H9 (cell line): ENCODE measurements around the gene NAA15. TPM values are rescaled to one million over a fixed set of nuclear protein-coding genes. Genes with fewer than 3 reads are reported as not detected.

ENCODE experiments used
- DNase-seq: peaks from one replicate; pipeline ENCODE4 v3.0.0-alpha.2; 2017
- H2AFZ ChIP-seq: one replicate; pipeline ENCODE4 v1.6.1; 2013; ENCODE audit warnings: mild to moderate bottlenecking, low read length, control low read depth, moderate library complexity
- H2AK5ac ChIP-seq: 2 replicates; pipeline ENCODE4 v1.6.1; 2013; ENCODE audit warnings: low read length, control low read depth, mixed read lengths; ENCODE audit not compliant: insufficient read length
- H2BK120ac ChIP-seq: one replicate; pipeline ENCODE4 v1.6.1; 2013; ENCODE audit warnings: low read depth, mild to moderate bottlenecking, low read length, control low read depth, inconsistent platforms; ENCODE audit not compliant: poor library complexity, severe bottlenecking
- H2BK12ac ChIP-seq: 2 replicates; pipeline ENCODE4 v1.6.1; 2013; ENCODE audit warnings: low read length, control low read depth, mixed read lengths, low read depth; ENCODE audit not compliant: insufficient read length
- H2BK15ac ChIP-seq: 2 replicates; pipeline ENCODE4 v1.6.1; 2013; ENCODE audit warnings: low read depth, low read length, control low read depth
- H2BK20ac ChIP-seq: one replicate; pipeline ENCODE4 v1.6.1; 2013; ENCODE audit warnings: low read depth, mild to moderate bottlenecking, low read length, control low read depth, inconsistent platforms; ENCODE audit not compliant: poor library complexity, severe bottlenecking
- H2BK5ac ChIP-seq: 2 replicates; pipeline ENCODE4 v1.6.1; 2013; ENCODE audit warnings: low read length, control low read depth, mixed read lengths; ENCODE audit not compliant: insufficient read length
- H3K14ac ChIP-seq: 2 replicates; pipeline ENCODE4 v1.6.1; 2013; ENCODE audit warnings: low read length, control low read depth; ENCODE audit not compliant: insufficient read depth
- H3K18ac ChIP-seq: 2 replicates; pipeline ENCODE4 v1.6.1; 2013; ENCODE audit warnings: low read depth, mild to moderate bottlenecking, mixed read lengths, low read length, control low read depth; ENCODE audit not compliant: insufficient read length
- H3K23ac ChIP-seq: 2 replicates; pipeline ENCODE4 v1.6.1; 2013; ENCODE audit warnings: low read length, control low read depth, mixed read lengths, low read depth; ENCODE audit not compliant: insufficient read length
- H3K23me2 ChIP-seq: 2 replicates; pipeline ENCODE4 v1.6.1; 2013; ENCODE audit warnings: low read depth, mild to moderate bottlenecking, mixed read lengths, low read length, control low read depth; ENCODE audit not compliant: insufficient read length, poor library complexity, severe bottlenecking
- H3K27ac ChIP-seq: 2 replicates; pipeline ENCODE4 v1.5.1; 2013; ENCODE audit warnings: low read length, control low read depth, mixed read lengths, low read depth; ENCODE audit not compliant: insufficient read length
- H3K27me3 ChIP-seq: 2 replicates; pipeline ENCODE4 v1.6.1; 2013; ENCODE audit warnings: low read length, control low read depth, inconsistent platforms; ENCODE audit not compliant: insufficient read depth
- H3K4ac ChIP-seq: 2 replicates; pipeline ENCODE4 v1.6.1; 2013; ENCODE audit warnings: low read depth, mild to moderate bottlenecking, control low read depth, inconsistent platforms, low read length, moderate library complexity
- H3K4me1 ChIP-seq: 2 replicates; pipeline ENCODE4 v1.6.1; 2013; ENCODE audit warnings: low read length, control low read depth, inconsistent platforms; ENCODE audit not compliant: insufficient read depth
- H3K4me2 ChIP-seq: 2 replicates; pipeline ENCODE4 v1.6.1; 2013; ENCODE audit warnings: low read length, control low read depth, mixed read lengths; ENCODE audit not compliant: insufficient read length, insufficient read depth
- H3K56ac ChIP-seq: 2 replicates; pipeline ENCODE4 v1.6.1; 2013; ENCODE audit warnings: low read depth, mild to moderate bottlenecking, mixed read lengths, low read length, control low read depth; ENCODE audit not compliant: insufficient read length
- H3K79me1 ChIP-seq: 2 replicates; pipeline ENCODE4 v1.6.1; 2013; ENCODE audit warnings: low read depth, mild to moderate bottlenecking, moderate library complexity, low read length, control low read depth, inconsistent platforms; ENCODE audit not compliant: insufficient read depth, poor library complexity, severe bottlenecking
- H3K79me2 ChIP-seq: 2 replicates; pipeline ENCODE4 v1.6.1; 2013; ENCODE audit warnings: low read length, control low read depth, inconsistent platforms; ENCODE audit not compliant: insufficient read depth
- H3K9ac ChIP-seq: 2 replicates; pipeline ENCODE4 v1.6.1; 2013; ENCODE audit warnings: low read length, control low read depth, mixed read lengths; ENCODE audit not compliant: insufficient read length; ENCODE audit errors: extremely low read depth
- H3K9me3 ChIP-seq: one replicate; pipeline ENCODE4 v1.6.1; 2013; ENCODE audit warnings: low read depth, low read length, inconsistent platforms; ENCODE audit not compliant: control insufficient read depth
- H3T11ph ChIP-seq: one replicate; pipeline ENCODE4 v1.6.1; 2013; ENCODE audit warnings: mild to moderate bottlenecking, low read length, control low read depth, inconsistent platforms
- H4K20me1 ChIP-seq: one replicate; pipeline ENCODE4 v1.6.1; 2013; ENCODE audit not compliant: control insufficient read depth, insufficient read length, insufficient read depth
- H4K5ac ChIP-seq: 2 replicates; pipeline ENCODE4 v1.6.1; 2013; ENCODE audit warnings: low read depth, mild to moderate bottlenecking, mixed read lengths, low read length, control low read depth; ENCODE audit not compliant: insufficient read length
- H4K8ac ChIP-seq: replicated peaks from 2 replicates; pipeline ENCODE4 v1.6.1; 2013; ENCODE audit warnings: low read length, control low read depth, mixed read lengths, low read depth; ENCODE audit not compliant: insufficient read length
- H4K91ac ChIP-seq: 2 replicates; pipeline ENCODE4 v1.6.1; 2013; ENCODE audit warnings: low read depth, mild to moderate bottlenecking, moderate library complexity, mixed read lengths, low read length, control low read depth; ENCODE audit not compliant: insufficient read length
- H3K27ac Mint-ChIP-seq, 3 experiments: 2 replicates in 2 of 3; 3 replicates in 1 of 3; pipeline ENCODE4 v1.8.0; 2020 to 2021; ENCODE audit warnings: mixed read lengths in 3 of 3, mild to moderate bottlenecking in 1 of 3, moderate library complexity in 1 of 3
- H3K27me3 Mint-ChIP-seq: 2 replicates; pipeline ENCODE4 v1.8.0; 2021; ENCODE audit warnings: low read depth, mild to moderate bottlenecking, moderate library complexity, mixed read lengths
- H3K36me3 Mint-ChIP-seq, 3 experiments: 2 replicates in 2 of 3; 3 replicates in 1 of 3; pipeline ENCODE4 v1.8.0; 2020 to 2021; ENCODE audit warnings: low read depth in 3 of 3, mixed read lengths in 3 of 3; ENCODE audit not compliant: insufficient read depth in 1 of 3
- H3K4me1 Mint-ChIP-seq, 2 experiments: 2 replicates each; pipeline ENCODE4 v1.8.0; 2020; ENCODE audit warnings: mixed read lengths in 2 of 2
- H3K4me3 Mint-ChIP-seq, 2 experiments: 2 replicates in 1 of 2; 3 replicates in 1 of 2; pipeline ENCODE4 v1.8.0; 2020 to 2021; ENCODE audit warnings: mild to moderate bottlenecking in 2 of 2, mixed read lengths in 2 of 2, moderate library complexity in 1 of 2
- H3K9me3 Mint-ChIP-seq, 2 experiments: 2 replicates in 1 of 2; 3 replicates in 1 of 2; pipeline ENCODE4 v1.8.0; 2020; ENCODE audit warnings: mild to moderate bottlenecking in 2 of 2, mixed read lengths in 2 of 2, moderate library complexity in 1 of 2
- CTCF ChIP-seq: fragments of 200-600 bp; sonication (generic); conservative IDR thresholded peaks from 3 replicates; pipeline ENCODE4 v1.8.0; 2021; ENCODE audit warnings: antibody characterized with exemption, mild to moderate bottlenecking
- WGBS: extraction: QIAGEN DNeasy Blood & Tissue Kit; methylation state at CpG from one replicate; pipeline ENCODE4 v1.1.7; 2013; ENCODE audit warnings: missing lambda C conversion rate, low lambda C conversion rate, mixed read lengths; ENCODE audit not compliant: insufficient read length; ENCODE audit errors: extremely low coverage; 5-methylcytosine and 5-hydroxymethylcytosine counted together
- total RNA-seq: library from RNA; stranded (reverse); gene quantifications from 2 replicates; pipeline ENCODE4 v1.2.1, GENCODE V29; 2021

Gene NAA15
- total RNA-seq, 1 experiment from 2014 or later, result 115 TPM

GRCh38 chr4:139453041-139453370, 151.7 kb downstream of the NAA15 start:
- no peaks in the 10 kb centered on the region; the same call in 1 of the 2 replicates for H3K4me1 ChIP-seq
- H2BK15ac ChIP-seq, result no peak overlapping the region
- H2AFZ ChIP-seq, result no peak overlapping the region
- no peak overlapping the region for H3K56ac ChIP-seq
- no peak overlapping the region for H4K5ac ChIP-seq
- no peak overlapping the region for H2BK5ac ChIP-seq
- H3K27me3 ChIP-seq, result no peaks in the 10 kb centered on the region
- H2BK20ac ChIP-seq, result no peak overlapping the region
- H4K91ac ChIP-seq, result no peak overlapping the region
- H2AK5ac ChIP-seq, result no peak overlapping the region
- H3K4ac ChIP-seq, result no peak overlapping the region
- Mint-ChIP-seq H3K27ac (peak overlapping the region; percentile 99; a peak in 6 of 7 replicates), H3K9me3 (0 out of 5 replicates have a peak, but pooled peaks cover 0 to 2% of the 10 kb centered on the region in 2 experiments), H3K36me3 (peaks cover 0 to 7% (median 4%) of the 10 kb centered on the region in 3 experiments; a peak in 5 of 7 replicates), H3K27me3 (no peaks in the 10 kb centered on the region), H3K4me3 (peak overlapping the region; percentile 96 to 99), H3K4me1 (peaks cover 43 to 46% of the 10 kb centered on the region in 2 experiments)
- H3K27ac ChIP-seq, result peak overlapping the region; percentile 41
- no peak overlapping the region for H3K23ac ChIP-seq
- H4K20me1 ChIP-seq, result no peaks in the 10 kb centered on the region
- WGBS, result no CpG with 5 or more reads among the region's 15 CpGs
- H3T11ph ChIP-seq, result no peak overlapping the region
- peaks cover 15% of the 10 kb centered on the region for H3K23me2 ChIP-seq
- H3K79me2 ChIP-seq, result peaks cover 17% of the 10 kb centered on the region; the same call in 1 of the 2 replicates
- no peaks in the 10 kb centered on the region for H3K9me3 ChIP-seq
- peak overlapping the region; percentile 100 for H3K4me2 ChIP-seq
- peaks cover 3% of the 10 kb centered on the region for H3K79me1 ChIP-seq
- peak overlapping the region; percentile 66 for H3K9ac ChIP-seq
- peak overlapping the region; percentile 66 for H3K18ac ChIP-seq
- H2BK120ac ChIP-seq, result no peak overlapping the region
- no peak for DNase-seq
- H2BK12ac ChIP-seq, result no peak overlapping the region
- TF ChIP-seq CTCF, result peak; percentile 58; the same call in 2 of the 3 replicates
- peak overlapping the region; percentile 30 for H3K14ac ChIP-seq
- H4K8ac ChIP-seq, result peak overlapping the region; percentile 10
